SK-N-MC (cell line): ENCODE data around the gene CIBAR2.

ENCODE experiments used
- EZH2 ChIP-seq: fragments of 200-600 bp; sonication (generic); IDR thresholded peaks from one replicate; pipeline ENCODE4 v1.6.1; 2017; ENCODE audit warnings: antibody characterized with exemption
- FOXP2 ChIP-seq: optimal IDR thresholded peaks from 2 replicates; pipeline ENCODE3; 2011; ENCODE audit warnings: mild to moderate bottlenecking, moderate library complexity; ENCODE audit not compliant: insufficient read depth; ENCODE audit errors: extremely low read length, control extremely low read depth
- POLR2AphosphoS5 ChIP-seq: IDR thresholded peaks from 2 replicates; pipeline ENCODE4 v1.6.1; 2012; ENCODE audit warnings: mild to moderate bottlenecking, low read depth, low read length, borderline replicate concordance

GRCh38 chr16:85111184-85111583 lies 1.1 kb downstream of the CIBAR2 start:
- TF ChIP-seq FOXP2: no peak
- TF ChIP-seq POLR2AphosphoS5: no peak
- no peak for TF ChIP-seq EZH2
